ENCODE measurements around the gene PBX4. TPM values are rescaled to one million over a fixed set of nuclear protein-coding genes. Genes with fewer than 3 reads are reported as not detected.

Gene PBX4
- total and polyA plus RNA-seq, 2 of the 8 experiments (the other 6 are each of a cell fraction or from before 2014, with no cell fraction given): 3.4 to 3.8 TPM

DNA sequence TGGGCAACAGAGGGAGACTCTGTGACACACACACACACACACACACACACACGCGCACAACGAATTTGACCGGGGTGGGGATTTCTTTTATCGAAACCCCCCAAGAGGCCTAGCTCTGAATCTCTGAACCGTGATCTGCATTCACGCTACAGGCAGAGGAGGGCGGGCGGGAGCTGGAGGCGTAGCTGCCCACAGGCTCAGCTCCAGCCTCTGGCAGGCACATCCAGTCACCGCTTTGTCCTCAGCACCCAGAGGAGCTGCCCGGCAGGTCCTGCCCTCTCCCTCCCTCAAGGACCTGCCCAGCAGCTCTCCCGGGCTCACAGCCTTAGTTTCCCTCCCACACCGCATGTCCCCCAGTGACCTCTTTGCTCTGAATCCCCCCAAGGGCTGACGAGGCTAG, 60.4 kb downstream of the PBX4 start:
- H3K4me3 ChIP-seq (ENCODE audit: extremely low read depth in 1 of 4, insufficient read depth in 2 of 4, low read depth in 3 of 4, low read length in 4 of 4): no peak overlapping the region
- H3K9me3 ChIP-seq (ENCODE audit: insufficient read depth in 2 of 2, low read depth in 1 of 2, low read length in 1 of 2): no peaks in the 10 kb centered on the region
- CTCF ChIA-PET (ENCODE audit: partially characterized antibody): interaction anchor here (0.6 to 20.0 kb wide), 14 partner anchors 6 to 197 kb away, joined by 3 to 223 read pairs (median 6); partner anchors contain the start of gene GMIP
- H3K14ac ChIP-seq (ENCODE audit: insufficient read length): no peak overlapping the region
- FAIRE-seq (no peak), DNase-seq (ENCODE audit: low read depth in 1 of 2, low spot score in 2 of 2) (no peak)
- no peak overlapping the region for H3K18ac ChIP-seq (ENCODE audit: extremely low read depth, low read length)
- H3K79me2 ChIP-seq (ENCODE audit: control insufficient read depth in 1 of 2, insufficient read depth in 2 of 2, low read length in 2 of 2): no peaks in the 10 kb centered on the region
- 0 out of 2 replicates have a peak, but pooled peaks cover 2% of the 10 kb centered on the region for H3K79me1 ChIP-seq (ENCODE audit: low read depth, low read length)
- no peak overlapping the region for H3K4me2 ChIP-seq (ENCODE audit: insufficient read depth in 1 of 2, low read depth in 2 of 2, low read length in 2 of 2)
- WGBS, 2 experiments (ENCODE audit: extremely low coverage in 1 of 2, insufficient coverage in 1 of 2, insufficient read length in 1 of 2, insufficient replicate concordance in 2 of 2, low coverage in 1 of 2, low lambda C conversion rate in 2 of 2, missing lambda C conversion rate in 1 of 2): 90% methylated on average over 14 of the region's 15 CpGs; no CpG with 5 or more reads in 1 of the 2 experiments
- POLR2A ChIA-PET (ENCODE audit: partially characterized antibody): interaction anchor here (1.9 kb wide), 1 partner anchor 71 kb away, joined by 4 read pairs; no protein-coding TSS in a partner anchor
- no peak overlapping the region for H2BK20ac ChIP-seq (ENCODE audit: low read length)
- H3K23ac ChIP-seq (ENCODE audit: insufficient read length): no peak overlapping the region
- no peak overlapping the region for H4K91ac ChIP-seq (replicated peaks; ENCODE audit: insufficient read length, low read length)
- no peak overlapping the region for H2AFZ ChIP-seq (ENCODE audit: low read length)
- H3K23me2 ChIP-seq (ENCODE audit: low read depth, low read length): no peaks in the 10 kb centered on the region
- no peak for TF ChIP-seq RXRA (IDR thresholded peaks at IDR 0.05; ENCODE audit: insufficient read depth, low read depth, low read length)
- H3K4me1 ChIP-seq (replicated peaks in 1 of 4; ENCODE audit: control insufficient read depth in 3 of 4, insufficient read depth in 4 of 4, low read length in 3 of 4): peaks cover 0 to 4% (median 0%) of the 10 kb centered on the region in 4 experiments; a peak in 2 of 7 replicates
- no peak overlapping the region for H4K8ac ChIP-seq (ENCODE audit: extremely low read depth, insufficient read depth, low read length)
- peak overlapping the region; percentile 27; the same call in 1 of the 2 replicates for H2BK12ac ChIP-seq (ENCODE audit: low read depth, low read length)
- no peak overlapping the region for H2BK15ac ChIP-seq (ENCODE audit: low read length)
- no peak overlapping the region for H2AK5ac ChIP-seq (ENCODE audit: low read depth, low read length)
- no peaks in the 10 kb centered on the region for H3K27me3 ChIP-seq (replicated peaks in 1 of 4; ENCODE audit: control insufficient read depth in 3 of 4, extremely low read depth in 1 of 4, insufficient read depth in 3 of 4, low read length in 3 of 4)
- no peak overlapping the region for H3K4ac ChIP-seq (replicated peaks; ENCODE audit: insufficient read length, low read depth, low read length)
- no peak overlapping the region for H2BK5ac ChIP-seq (ENCODE audit: low read depth, low read length)
- H3K9ac ChIP-seq (replicated peaks in 1 of 4; ENCODE audit: extremely low read depth in 1 of 4, low read depth in 3 of 4, low read length in 3 of 4): no peak overlapping the region
- no peak overlapping the region for H3K56ac ChIP-seq (replicated peaks; ENCODE audit: insufficient read length, low read depth, low read length)
- no peak overlapping the region for H3K27ac ChIP-seq (ENCODE audit: low read depth, low read length)
- H2BK120ac ChIP-seq (replicated peaks; ENCODE audit: low read depth, low read length): no peak overlapping the region
- H4K20me1 ChIP-seq (replicated peaks in 1 of 2; ENCODE audit: control insufficient read depth in 1 of 2, insufficient read depth in 2 of 2, low read length in 2 of 2): no peaks in the 10 kb centered on the region
- no peak overlapping the region for H4K5ac ChIP-seq (ENCODE audit: insufficient read length, low read depth, low read length)
- no peaks in the 10 kb centered on the region for H3K36me3 ChIP-seq (ENCODE audit: control insufficient read depth in 2 of 4, insufficient read depth in 4 of 4, low read length in 3 of 4)
